ENCODE results near the gene LRRK2.

Gene LRRK2

DNA sequence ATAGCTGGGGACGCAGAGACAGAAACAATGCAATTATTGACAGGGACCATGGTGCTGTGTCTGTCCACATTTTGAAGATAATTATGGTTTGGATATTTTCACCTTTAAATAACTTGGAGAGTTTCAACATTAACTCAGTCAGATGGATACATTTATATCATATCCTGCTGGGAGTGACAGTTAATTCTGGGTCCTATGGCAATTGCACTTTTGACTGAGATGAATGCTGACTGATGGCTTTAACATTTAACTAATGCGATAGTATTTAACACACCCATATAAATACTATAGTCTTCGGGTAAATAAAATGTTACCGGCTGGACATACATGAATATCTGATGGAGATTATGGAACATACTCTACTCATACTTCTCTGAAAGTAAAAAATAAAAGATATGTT, 118.3 kb downstream of the LRRK2 start:
- TF ChIP-seq SPI1 (IDR thresholded peaks at IDR 0.05; ENCODE audit: borderline replicate concordance, low read depth) (no peak), GABPA (IDR thresholded peaks at IDR 0.05; ENCODE audit: low read depth) (no peak), POLR2AphosphoS5 (IDR thresholded peaks at IDR 0.05; ENCODE audit: low read depth) (no peak)
- TF ChIP-seq, protein P1, sequence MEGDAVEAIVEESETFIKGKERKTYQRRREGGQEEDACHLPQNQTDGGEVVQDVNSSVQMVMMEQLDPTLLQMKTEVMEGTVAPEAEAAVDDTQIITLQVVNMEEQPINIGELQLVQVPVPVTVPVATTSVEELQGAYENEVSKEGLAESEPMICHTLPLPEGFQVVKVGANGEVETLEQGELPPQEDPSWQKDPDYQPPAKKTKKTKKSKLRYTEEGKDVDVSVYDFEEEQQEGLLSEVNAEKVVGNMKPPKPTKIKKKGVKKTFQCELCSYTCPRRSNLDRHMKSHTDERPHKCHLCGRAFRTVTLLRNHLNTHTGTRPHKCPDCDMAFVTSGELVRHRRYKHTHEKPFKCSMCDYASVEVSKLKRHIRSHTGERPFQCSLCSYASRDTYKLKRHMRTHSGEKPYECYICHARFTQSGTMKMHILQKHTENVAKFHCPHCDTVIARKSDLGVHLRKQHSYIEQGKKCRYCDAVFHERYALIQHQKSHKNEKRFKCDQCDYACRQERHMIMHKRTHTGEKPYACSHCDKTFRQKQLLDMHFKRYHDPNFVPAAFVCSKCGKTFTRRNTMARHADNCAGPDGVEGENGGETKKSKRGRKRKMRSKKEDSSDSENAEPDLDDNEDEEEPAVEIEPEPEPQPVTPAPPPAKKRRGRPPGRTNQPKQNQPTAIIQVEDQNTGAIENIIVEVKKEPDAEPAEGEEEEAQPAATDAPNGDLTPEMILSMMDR (IDR thresholded peaks at IDR 0.05; ENCODE audit: insufficient read depth, low read length) = no peak
- TF ChIP-seq, protein P2, sequence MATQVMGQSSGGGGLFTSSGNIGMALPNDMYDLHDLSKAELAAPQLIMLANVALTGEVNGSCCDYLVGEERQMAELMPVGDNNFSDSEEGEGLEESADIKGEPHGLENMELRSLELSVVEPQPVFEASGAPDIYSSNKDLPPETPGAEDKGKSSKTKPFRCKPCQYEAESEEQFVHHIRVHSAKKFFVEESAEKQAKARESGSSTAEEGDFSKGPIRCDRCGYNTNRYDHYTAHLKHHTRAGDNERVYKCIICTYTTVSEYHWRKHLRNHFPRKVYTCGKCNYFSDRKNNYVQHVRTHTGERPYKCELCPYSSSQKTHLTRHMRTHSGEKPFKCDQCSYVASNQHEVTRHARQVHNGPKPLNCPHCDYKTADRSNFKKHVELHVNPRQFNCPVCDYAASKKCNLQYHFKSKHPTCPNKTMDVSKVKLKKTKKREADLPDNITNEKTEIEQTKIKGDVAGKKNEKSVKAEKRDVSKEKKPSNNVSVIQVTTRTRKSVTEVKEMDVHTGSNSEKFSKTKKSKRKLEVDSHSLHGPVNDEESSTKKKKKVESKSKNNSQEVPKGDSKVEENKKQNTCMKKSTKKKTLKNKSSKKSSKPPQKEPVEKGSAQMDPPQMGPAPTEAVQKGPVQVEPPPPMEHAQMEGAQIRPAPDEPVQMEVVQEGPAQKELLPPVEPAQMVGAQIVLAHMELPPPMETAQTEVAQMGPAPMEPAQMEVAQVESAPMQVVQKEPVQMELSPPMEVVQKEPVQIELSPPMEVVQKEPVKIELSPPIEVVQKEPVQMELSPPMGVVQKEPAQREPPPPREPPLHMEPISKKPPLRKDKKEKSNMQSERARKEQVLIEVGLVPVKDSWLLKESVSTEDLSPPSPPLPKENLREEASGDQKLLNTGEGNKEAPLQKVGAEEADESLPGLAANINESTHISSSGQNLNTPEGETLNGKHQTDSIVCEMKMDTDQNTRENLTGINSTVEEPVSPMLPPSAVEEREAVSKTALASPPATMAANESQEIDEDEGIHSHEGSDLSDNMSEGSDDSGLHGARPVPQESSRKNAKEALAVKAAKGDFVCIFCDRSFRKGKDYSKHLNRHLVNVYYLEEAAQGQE (IDR thresholded peaks at IDR 0.05; ENCODE audit: insufficient replicate concordance, low read depth) = no peak
- no peak overlapping the region for H3K27ac ChIP-seq (replicated peaks)
- no peak overlapping the region for H3K4me3 ChIP-seq (replicated peaks; ENCODE audit: insufficient read depth, low read length)
- DNase-seq (ENCODE audit: low read depth in 1 of 2, low spot score in 1 of 2) = no peak
- H3K27me3 ChIP-seq (ENCODE audit: insufficient read depth, poor library complexity, severe bottlenecking) = no peaks in the 10 kb centered on the region

DNA sequence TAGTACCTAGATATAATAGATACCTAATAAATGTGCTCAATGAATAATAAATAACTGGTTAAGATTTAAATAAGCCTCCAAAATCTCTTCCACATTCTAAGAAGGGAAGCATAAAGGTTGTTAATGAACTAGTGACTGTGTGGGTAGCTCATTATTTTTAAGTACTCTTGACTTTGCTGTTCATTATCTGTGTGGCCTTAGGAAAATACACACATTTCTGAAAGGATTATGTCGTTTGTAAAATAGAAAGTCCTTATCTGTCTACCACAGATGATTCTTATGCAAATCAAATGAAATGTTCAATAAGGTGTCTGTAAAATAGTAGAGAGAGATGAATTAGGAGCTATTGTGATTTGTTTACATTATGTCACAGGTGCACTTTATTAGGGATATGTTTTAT, 119.5 kb downstream of the LRRK2 start:
- TF ChIP-seq SPI1 (IDR thresholded peaks at IDR 0.05; ENCODE audit: borderline replicate concordance, low read depth) (no peak), POLR2AphosphoS5 (IDR thresholded peaks at IDR 0.05; ENCODE audit: low read depth) (no peak), GABPA (IDR thresholded peaks at IDR 0.05; ENCODE audit: low read depth) (no peak)
- TF ChIP-seq, protein P2 (IDR thresholded peaks at IDR 0.05; ENCODE audit: insufficient replicate concordance, low read depth) = no peak
- TF ChIP-seq, protein P1 (IDR thresholded peaks at IDR 0.05; ENCODE audit: insufficient read depth, low read length) = no peak
- H3K27me3 ChIP-seq (ENCODE audit: insufficient read depth, poor library complexity, severe bottlenecking) = no peaks in the 10 kb centered on the region
- H3K27ac ChIP-seq (replicated peaks) = no peak overlapping the region
- DNase-seq (ENCODE audit: low read depth in 1 of 2, low spot score in 1 of 2) = no peak
- no peak overlapping the region for H3K4me3 ChIP-seq (replicated peaks; ENCODE audit: insufficient read depth, low read length)

DNA sequence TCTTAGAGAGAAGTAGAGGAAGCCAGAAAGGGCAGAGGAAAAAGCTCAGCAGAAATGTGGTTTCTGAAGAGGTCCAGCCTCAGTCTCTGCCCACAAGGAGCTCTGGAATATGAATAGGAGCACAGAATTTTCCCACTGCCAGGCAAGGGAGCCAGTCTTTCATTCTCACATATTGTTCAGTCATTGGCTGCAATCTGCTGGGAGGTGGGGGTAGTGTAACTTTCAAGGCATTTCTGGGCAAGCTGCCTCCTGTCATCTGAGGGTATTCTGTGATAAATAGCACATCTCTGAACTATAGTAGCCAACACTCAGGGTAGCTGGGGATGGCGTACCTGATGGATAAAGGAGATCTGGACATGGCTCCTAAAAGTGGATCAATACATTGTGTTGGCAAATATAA, 127.2 kb downstream of the LRRK2 start:
- no peak for DNase-seq (ENCODE audit: low read depth in 1 of 2, low spot score in 1 of 2)
- no peak for TF ChIP-seq SPI1 (IDR thresholded peaks at IDR 0.05; ENCODE audit: borderline replicate concordance, low read depth)
- TF ChIP-seq, protein P1 (IDR thresholded peaks at IDR 0.05; ENCODE audit: insufficient read depth, low read length) = no peak
- TF ChIP-seq GABPA (IDR thresholded peaks at IDR 0.05; ENCODE audit: low read depth) = no peak
- no peak for TF ChIP-seq POLR2AphosphoS5 (IDR thresholded peaks at IDR 0.05; ENCODE audit: low read depth)
- TF ChIP-seq, protein P2 (IDR thresholded peaks at IDR 0.05; ENCODE audit: insufficient replicate concordance, low read depth) = no peak
- Histone ChIP-seq H3K27ac (replicated peaks) (no peak overlapping the region), H3K4me3 (replicated peaks; ENCODE audit: insufficient read depth, low read length) (no peak overlapping the region), H3K27me3 (ENCODE audit: insufficient read depth, poor library complexity, severe bottlenecking) (no peaks in the 10 kb centered on the region)

Measured in HL-60 (cell line).